IPS DF 6.9 (cell line): ENCODE data around the gene MT2A.

Experiments used
- DNase-seq: peaks from one replicate; pipeline ENCODE4 v3.0.0-alpha.2; 2013; ENCODE audit warnings: low read depth, low spot score
- H3K27ac ChIP-seq: one replicate; pipeline ENCODE4 v1.5.1; 2013; ENCODE audit warnings: low read length, control low read depth
- H3K27me3 ChIP-seq: 2 replicates; pipeline ENCODE4 v1.6.1; 2013; ENCODE audit warnings: mild to moderate bottlenecking, low read length; ENCODE audit not compliant: control insufficient read depth, insufficient read depth
- H3K36me3 ChIP-seq: 2 replicates; pipeline ENCODE4 v1.6.1; 2013; ENCODE audit warnings: low read length; ENCODE audit not compliant: control insufficient read depth, insufficient read depth
- H3K4me1 ChIP-seq: 2 replicates; pipeline ENCODE4 v1.6.1; 2013; ENCODE audit warnings: low read length; ENCODE audit not compliant: control insufficient read depth, insufficient read depth
- H3K4me3 ChIP-seq: 2 replicates; pipeline ENCODE4 v1.5.1; 2013; ENCODE audit warnings: mild to moderate bottlenecking, low read length
- H3K9me3 ChIP-seq: 2 replicates; pipeline ENCODE4 v1.6.1; 2013; ENCODE audit warnings: low read length, inconsistent platforms; ENCODE audit not compliant: control insufficient read depth, insufficient read depth
- WGBS: extraction: QIAGEN DNeasy Blood & Tissue Kit; methylation state at CpG from one replicate; pipeline ENCODE4 v1.1.7; 2013; ENCODE audit warnings: mixed read lengths, missing lambda C conversion rate; ENCODE audit not compliant: insufficient read length, insufficient coverage; 5-methylcytosine and 5-hydroxymethylcytosine counted together

Gene MT2A

DNA sequence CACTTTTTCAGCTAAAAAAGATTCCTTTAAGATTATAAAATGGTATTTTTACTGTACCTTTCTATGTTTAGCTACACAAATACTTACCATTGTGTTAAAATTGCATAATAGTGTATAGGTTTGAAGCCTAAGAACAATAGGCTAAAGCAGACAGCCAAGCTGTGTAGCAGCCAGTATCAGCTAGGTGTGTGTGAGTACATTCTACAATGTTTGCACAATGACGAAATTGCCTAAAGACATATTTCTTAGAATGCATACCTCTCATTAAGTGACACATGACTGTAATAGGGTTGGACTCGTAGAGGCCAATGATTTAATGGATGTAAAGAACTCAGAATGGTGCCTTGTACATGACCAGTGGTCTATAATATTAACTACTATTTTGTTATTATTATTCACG, 41.4 kb downstream of the MT2A start:
- Histone ChIP-seq H3K27ac (no peak overlapping the region), H3K9me3 (no peaks in the 10 kb centered on the region), H3K27me3 (peaks cover 43% of the 10 kb centered on the region), H3K4me3 (no peak overlapping the region), H3K4me1 (no peaks in the 10 kb centered on the region), H3K36me3 (no peaks in the 10 kb centered on the region)
- DNase-seq: no peak
- WGBS: no CpG with 5 or more reads among the region's 3 CpGs

DNA sequence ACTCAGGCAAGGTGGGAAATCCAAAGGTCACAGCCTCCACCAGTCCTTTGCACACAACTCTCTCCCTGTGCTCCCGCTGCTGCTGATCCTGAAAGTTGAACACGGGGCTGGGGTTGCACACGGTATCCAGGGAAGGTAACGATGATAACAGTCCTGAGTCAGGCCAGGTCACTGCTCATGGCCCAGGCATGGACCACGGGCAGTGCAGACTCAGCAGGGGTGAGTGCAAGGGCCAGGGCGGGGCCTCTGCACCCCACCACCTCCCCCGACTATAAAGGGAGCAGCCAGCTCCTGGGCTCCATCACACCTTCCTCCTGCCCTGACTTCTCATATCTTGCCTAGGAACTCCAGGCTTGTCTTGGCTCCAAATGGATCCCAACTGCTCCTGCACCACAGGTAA, 43.2 kb downstream of the MT2A start, which contains the start of gene MT1B:
TSS of gene MT1B (plus strand) at position 301 of the 400 bp plus-strand sequence. CDS start at position 369, 68 bp downstream.
- H3K9me3 ChIP-seq: no peaks in the 10 kb centered on the region
- H3K4me3 ChIP-seq: no peak within 1 kb of the TSS
- H3K27me3 ChIP-seq: peaks cover 27% of the 10 kb centered on the region
- H3K4me1 ChIP-seq: no peaks in the 10 kb centered on the region
- no peak for DNase-seq
- H3K36me3 ChIP-seq: no peaks in the 10 kb centered on the region
- WGBS: no CpG with 5 or more reads among the region's 7 CpGs
- H3K27ac ChIP-seq: no peak within 1 kb of the TSS

DNA sequence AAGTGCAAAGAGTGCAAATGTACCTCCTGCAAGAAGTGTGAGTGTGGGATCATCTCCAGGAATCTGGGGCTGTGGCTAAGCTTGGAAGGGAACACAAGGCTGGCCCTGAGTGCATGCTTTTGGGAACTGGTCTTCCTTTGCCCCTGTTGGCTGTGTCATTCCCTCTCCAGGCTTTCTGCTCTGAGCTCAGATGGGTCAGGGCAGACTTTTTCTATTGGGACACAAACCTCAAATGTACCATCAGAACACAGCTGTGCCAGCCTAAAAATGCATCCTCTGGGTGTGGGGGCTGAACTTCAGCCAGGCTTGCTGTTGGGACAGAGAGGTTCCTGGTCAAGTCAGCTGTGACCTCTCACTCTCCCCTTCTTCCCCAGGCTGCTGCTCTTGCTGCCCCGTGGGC, 44.2 kb downstream of the MT2A start:
- Histone ChIP-seq H3K27me3 (peaks cover 18% of the 10 kb centered on the region), H3K27ac (no peak overlapping the region), H3K4me1 (no peaks in the 10 kb centered on the region), H3K9me3 (no peaks in the 10 kb centered on the region), H3K36me3 (no peaks in the 10 kb centered on the region), H3K4me3 (no peak overlapping the region)
- no CpG with 5 or more reads among the region's 1 CpG for WGBS
- DNase-seq: no peak

DNA sequence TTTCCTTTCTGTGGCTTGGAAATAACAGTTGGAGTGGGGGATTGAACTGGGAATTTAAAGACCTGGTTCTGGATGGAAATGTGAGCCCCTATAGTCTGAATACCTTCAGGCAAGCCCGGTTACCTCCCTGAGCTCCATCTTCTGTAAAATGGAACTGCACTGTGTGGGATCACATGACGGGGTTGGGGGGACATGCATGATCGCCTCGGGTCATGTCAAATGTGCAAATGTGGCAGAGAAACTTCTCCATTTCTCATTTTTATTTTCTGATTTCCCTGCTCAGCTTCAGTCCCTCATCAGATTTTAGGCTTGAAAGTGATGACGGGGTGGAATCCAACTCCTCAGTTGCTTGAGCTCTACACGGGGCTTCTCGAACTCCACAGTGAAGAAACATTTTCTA, 44.8 kb downstream of the MT2A start:
- H3K9me3 ChIP-seq: no peaks in the 10 kb centered on the region
- peaks cover 17% of the 10 kb centered on the region for H3K27me3 ChIP-seq
- H3K4me3 ChIP-seq: no peak overlapping the region
- no peaks in the 10 kb centered on the region for H3K36me3 ChIP-seq
- H3K27ac ChIP-seq: no peak overlapping the region
- WGBS: no CpG with 5 or more reads among the region's 7 CpGs
- DNase-seq: no peak
- H3K4me1 ChIP-seq: no peaks in the 10 kb centered on the region

DNA sequence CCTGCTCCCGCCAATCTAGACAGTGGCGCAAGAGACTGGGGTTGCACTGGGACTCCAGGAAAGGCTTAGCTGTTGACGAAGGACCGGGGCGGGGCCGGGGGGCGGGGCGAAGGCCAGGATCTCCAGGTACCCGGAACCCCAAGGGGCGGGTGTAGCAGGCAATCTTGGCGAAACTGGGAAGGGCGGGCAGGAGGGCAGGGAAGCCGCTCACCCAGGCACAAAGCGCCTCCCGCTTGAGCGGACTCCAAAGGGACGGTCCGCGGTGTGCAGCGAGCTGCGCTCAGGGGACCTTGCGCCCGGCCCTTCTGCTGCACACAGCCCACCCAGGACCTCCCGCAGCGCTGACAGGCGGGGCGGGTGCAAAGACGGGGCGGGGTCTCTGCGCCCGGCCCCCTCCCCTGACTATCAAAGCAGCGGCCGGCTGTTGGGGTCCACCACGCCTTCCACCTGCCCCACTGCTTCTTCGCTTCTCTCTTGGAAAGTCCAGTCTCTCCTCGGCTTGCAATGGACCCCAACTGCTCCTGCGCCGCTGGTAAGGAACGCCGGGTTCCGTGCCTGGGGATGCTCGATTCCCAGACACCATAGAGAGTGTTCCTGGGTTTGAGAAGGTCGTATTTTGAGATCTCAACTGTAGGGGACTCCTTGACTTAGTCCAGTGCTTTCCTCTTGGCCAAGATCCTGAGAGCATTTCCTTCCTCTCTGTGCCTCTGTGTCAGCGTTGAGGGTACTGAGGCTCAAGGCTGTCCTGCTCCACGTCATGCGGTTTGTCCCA, 49.4 kb downstream of the MT2A start, which contains the start of gene MT1F:
TSS of gene MT1F (plus strand) at position 405 of the 772 bp plus-strand sequence. CDS start at position 505, 100 bp downstream.
- WGBS: no CpG with 5 or more reads among the region's 46 CpGs
- Histone ChIP-seq H3K9me3 (no peaks in the 10 kb centered on the region), H3K27me3 (peaks cover 50% of the 10 kb centered on the region), H3K36me3 (no peaks in the 10 kb centered on the region), H3K4me3 (peak within 1 kb of the TSS; percentile 50; the same call in 1 of the 2 replicates), H3K4me1 (no peaks in the 10 kb centered on the region), H3K27ac (no peak within 1 kb of the TSS)
- no peak for DNase-seq

DNA sequence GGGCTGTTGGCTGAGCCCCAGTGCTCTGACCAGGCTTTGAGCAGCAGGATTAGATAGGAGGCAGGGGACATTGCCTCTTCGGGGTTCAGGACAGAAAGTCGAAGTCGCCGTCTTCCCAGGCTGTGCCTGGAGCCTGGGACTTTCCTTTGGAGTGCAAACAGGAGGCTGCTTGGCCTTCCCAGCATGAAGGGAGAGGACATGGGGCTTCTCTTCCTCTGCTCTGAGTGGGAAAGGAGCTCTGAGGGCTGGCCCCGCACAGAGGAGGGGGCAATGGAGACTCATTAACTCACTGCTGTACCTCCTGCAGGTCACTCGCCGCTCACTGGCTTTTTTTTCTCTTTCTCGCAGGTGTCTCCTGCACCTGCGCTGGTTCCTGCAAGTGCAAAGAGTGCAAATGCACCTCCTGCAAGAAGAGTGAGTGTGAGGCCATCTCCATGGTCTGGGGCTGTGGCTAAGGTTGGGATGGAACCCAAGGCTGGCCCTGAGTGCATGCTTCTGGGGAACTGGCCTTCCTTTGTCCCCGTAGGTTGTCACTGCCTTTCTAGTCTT, 50.0 kb downstream of the MT2A start:
- no CpG with 5 or more reads among the region's 10 CpGs for WGBS
- H3K36me3 ChIP-seq: no peaks in the 10 kb centered on the region
- H3K27ac ChIP-seq: no peak overlapping the region
- H3K9me3 ChIP-seq: no peaks in the 10 kb centered on the region
- peaks cover 57% of the 10 kb centered on the region for H3K27me3 ChIP-seq
- peaks cover 2% of the 10 kb centered on the region; the same call in 1 of the 2 replicates for H3K4me1 ChIP-seq
- peak overlapping the region; percentile 50; the same call in 1 of the 2 replicates for H3K4me3 ChIP-seq
- DNase-seq: no peak
